HCT116 (cell line): ENCODE results near the gene RGPD8. TPM values are rescaled to one million over a fixed set of nuclear protein-coding genes. Genes with fewer than 3 reads are reported as not detected.

Experiments
- ATAC-seq: fragments of 200-7000 bp; cut with Tn5 transposase; 2 replicates; pipeline ENCODE4 v1.9.1; 2020; ENCODE audit warnings: mild to moderate bottlenecking, moderate library complexity
- BruUV-seq: library from RNA; stranded (reverse); fragments of 400-500 nt; replicated peaks from 2 replicates; lab custom pipeline; 2021; lab: Mats Ljungman, UMichigan
- CTCF ChIA-PET: fragments of 300-600 bp; sonication (Branson Sonifier 250); formaldehyde crosslinking; loops from one replicate; lab custom pipeline; 2021; ENCODE audit warnings: antibody characterized with exemption; lab: Charles Lee
- POLR2A ChIA-PET: fragments of 300-600, 350-600 bp; sonication (Branson Sonifier 250); formaldehyde crosslinking; loops from one replicate; lab custom pipeline; 2021; ENCODE audit warnings: antibody characterized with exemption; lab: Charles Lee
- RAD21 ChIA-PET, 2 experiments: fragments of 300-600 bp; sonication (Branson Sonifier 250); formaldehyde crosslinking; loops; one replicate each; lab custom pipeline; 2023; ENCODE audit warnings: low total read pairs in 2 of 2; ENCODE audit not compliant: uncharacterized antibody in 2 of 2, unreplicated experiment in 2 of 2, low non-redundant PET in 1 of 2; lab: Charles Lee
- DNase-seq: peaks from one replicate; pipeline ENCODE4 v3.0.0-alpha.2; 2010; ENCODE audit warnings: low read depth, low spot score
- H2AFZ ChIP-seq: fragments of 200-600 bp; shearing (Covaris generic), sonication (generic); 2 replicates; pipeline ENCODE4 v1.6.1; 2017; ENCODE audit warnings: low read depth, mixed run types, mixed read lengths, antibody characterized with exemption, low read length; ENCODE audit not compliant: poor library complexity, severe bottlenecking
- H3K27ac ChIP-seq: 2 replicates; pipeline ENCODE4 v1.5.1; 2012; ENCODE audit warnings: low read depth, low read length
- H3K27me3 ChIP-seq: fragments of 200-600 bp; sonication (generic); 2 replicates; pipeline ENCODE4 v1.6.1; 2016; ENCODE audit warnings: mixed run types, low read length, mixed read lengths; ENCODE audit not compliant: insufficient read depth
- H3K36me3 ChIP-seq, 2 experiments: fragments of 200-500 bp in 1 of 2; fragments of 200-600 bp in 1 of 2; sonication (Bioruptor generic) in 1 of 2; sonication (generic) in 1 of 2; 2 replicates each; pipeline versions ENCODE4 v1.5.1 to v1.6.1; 2014 to 2016; ENCODE audit warnings: low read length in 2 of 2, inconsistent platforms in 1 of 2, mixed read lengths in 1 of 2, mixed run types in 1 of 2; ENCODE audit not compliant: insufficient read depth in 2 of 2, control insufficient read depth in 1 of 2
- H3K4me1 ChIP-seq, 2 experiments: fragments of 200-600 bp in 1 of 2; sonication (generic) in 1 of 2; 2 replicates each; pipeline versions ENCODE4 v1.5.1 to v1.6.1; 2012 to 2017; ENCODE audit warnings: low read length in 2 of 2, inconsistent platforms in 1 of 2, mild to moderate bottlenecking in 1 of 2, mixed read lengths in 1 of 2, mixed run types in 1 of 2, moderate library complexity in 1 of 2; ENCODE audit not compliant: insufficient read depth in 2 of 2, control insufficient read depth in 1 of 2
- H3K4me2 ChIP-seq: fragments of 200-600 bp; sonication (generic); 2 replicates; pipeline ENCODE4 v1.6.1; 2017; ENCODE audit warnings: mixed run types, low read length, mixed read lengths
- H3K4me3 ChIP-seq, 2 experiments: fragments of 200-600 bp in 1 of 2; sonication (generic) in 1 of 2; replicated peaks in 1 of 2; 2 replicates each; pipeline ENCODE4 v1.5.1; 2011 to 2016; ENCODE audit warnings: low read length in 2 of 2, control low read depth in 1 of 2, low read depth in 1 of 2, mild to moderate bottlenecking in 1 of 2, mixed read lengths in 1 of 2, mixed run types in 1 of 2
- H3K79me2 ChIP-seq: fragments of 200-600 bp; sonication (generic); 2 replicates; pipeline ENCODE4 v1.6.1; 2017; ENCODE audit warnings: mild to moderate bottlenecking, mixed run types, low read length, moderate library complexity, mixed read lengths; ENCODE audit not compliant: insufficient read depth
- H3K9ac ChIP-seq: fragments of 200-600 bp; sonication (generic); 2 replicates; pipeline ENCODE4 v1.6.1; 2016; ENCODE audit warnings: low read length, mixed read lengths
- H3K9me2 ChIP-seq: fragments of 200-600 bp; sonication (generic), shearing (Covaris generic); 2 replicates; pipeline ENCODE4 v1.6.1; 2017; ENCODE audit warnings: mixed run types, mild to moderate bottlenecking, moderate library complexity; ENCODE audit not compliant: insufficient read depth
- H3K9me3 ChIP-seq, 2 experiments: fragments of 200-500 bp in 1 of 2; fragments of 200-600 bp in 1 of 2; sonication (Bioruptor generic) in 1 of 2; sonication (generic) in 1 of 2; 2 replicates each; pipeline ENCODE4 v1.6.1; 2014 to 2017; ENCODE audit warnings: low read length in 2 of 2, mixed read lengths in 2 of 2, inconsistent platforms in 1 of 2, low read depth in 1 of 2, mild to moderate bottlenecking in 1 of 2, mixed run types in 1 of 2, moderate library complexity in 1 of 2; ENCODE audit not compliant: control insufficient read depth in 1 of 2, insufficient read depth in 1 of 2
- H4K20me1 ChIP-seq: fragments of 200-600 bp; sonication (generic), shearing (Covaris generic); 2 replicates; pipeline ENCODE4 v1.6.1; 2017; ENCODE audit warnings: mixed run types, mild to moderate bottlenecking, moderate library complexity; ENCODE audit not compliant: insufficient read depth
- CEBPB ChIP-seq: IDR thresholded peaks from 2 replicates; pipeline ENCODE4 v1.6.1; 2012; ENCODE audit warnings: low read depth
- EZH2 ChIP-seq: fragments of 200-600 bp; sonication (generic); IDR thresholded peaks from 2 replicates; pipeline ENCODE4 v1.6.1; 2017; ENCODE audit warnings: antibody characterized with exemption, mixed run types
- FOSL1 ChIP-seq: IDR thresholded peaks from 2 replicates; pipeline ENCODE4 v1.6.1; 2012; ENCODE audit warnings: low read depth
- POLR2AphosphoS5 ChIP-seq: IDR thresholded peaks from 2 replicates; pipeline ENCODE4 v1.6.1; 2011; ENCODE audit warnings: mild to moderate bottlenecking, low read depth, low read length, moderate library complexity
- RAD21 ChIP-seq: IDR thresholded peaks from 2 replicates; pipeline ENCODE4 v1.6.1; 2012; ENCODE audit warnings: low read depth, mild to moderate bottlenecking
- SIN3A ChIP-seq: IDR thresholded peaks from 2 replicates; pipeline ENCODE4 v1.6.1; 2012; ENCODE audit warnings: low read depth
- SP1 ChIP-seq: IDR thresholded peaks from 2 replicates; pipeline ENCODE4 v1.6.1; 2012; ENCODE audit warnings: low read depth
- TCF7L2 ChIP-seq: IDR thresholded peaks from 2 replicates; pipeline ENCODE4 v1.7.0; 2011; ENCODE audit warnings: borderline replicate concordance, inconsistent platforms; ENCODE audit not compliant: insufficient read depth, insufficient read length; ENCODE audit errors: extremely low read depth
- intact Hi-C: fragments of 100-400 bp; cut with micrococcal nuclease; formaldehyde crosslinking; loops from 2 replicates; pipeline ENCODE4 v1.10.0; 2022
- total RNA-seq: library from RNA; stranded (reverse); gene quantifications from one replicate; pipeline ENCODE4 v1.2.1, GENCODE V29; 2021; ENCODE audit not compliant: unreplicated experiment
- TF ChIP-seq, protein P1 (sequence below): IDR thresholded peaks from 2 replicates; pipeline ENCODE4 v1.6.1; 2012
- TF ChIP-seq, protein P2 (sequence below): IDR thresholded peaks from 2 replicates; pipeline ENCODE4 v1.6.1; 2012

Gene RGPD8
- total RNA-seq, 1 experiment from 2014 or later, result 11.0 TPM

DNA sequence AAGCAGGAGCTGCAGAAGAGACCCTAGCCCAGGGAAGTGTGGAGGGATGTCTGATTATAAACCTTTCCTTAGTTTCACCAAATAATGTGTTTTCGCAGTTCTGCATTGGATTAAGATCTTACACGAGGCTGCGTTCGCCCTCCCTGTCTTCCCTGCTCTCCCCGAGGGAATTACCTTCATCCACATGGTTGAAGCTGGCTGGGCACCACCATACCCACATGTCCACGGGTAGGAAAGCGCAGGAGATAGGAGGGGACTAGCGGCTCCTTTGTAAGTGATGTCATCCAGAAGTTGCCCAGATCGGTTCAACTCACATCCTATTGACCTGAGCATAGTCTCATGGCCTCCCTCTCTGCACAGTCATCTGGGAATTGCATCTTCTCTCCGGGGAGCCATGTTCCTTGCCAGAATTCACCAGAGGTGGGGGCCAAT lies 49.6 kb upstream of the RGPD8 start:
- Histone ChIP-seq H3K27me3 (no peaks in the 10 kb centered on the region), H3K27ac (peak overlapping the region; percentile 87), H3K9ac (peak overlapping the region; percentile 81), H4K20me1 (no peaks in the 10 kb centered on the region), H2AFZ (no peak overlapping the region), H3K9me3 (no peaks in the 10 kb centered on the region), H3K36me3 (peaks cover 0 to 6% of the 10 kb centered on the region in 2 experiments; a peak in 1 of 4 replicates), H3K4me3 (peak overlapping the region; percentile 83 to 88), H3K4me2 (peak overlapping the region; percentile 85), H3K79me2 (peaks cover 56% of the 10 kb centered on the region), H3K4me1 (peaks cover 15 to 24% of the 10 kb centered on the region in 2 experiments; a peak in 3 of 4 replicates), H3K9me2 (no peaks in the 10 kb centered on the region)
- TF ChIP-seq EZH2 (no peak), FOSL1 (no peak), RAD21 (no peak), POLR2AphosphoS5 (no peak), SP1 (no peak), SIN3A (0 out of 2 replicates have a peak, but pooled peaks have one; percentile 39), CEBPB (no peak), TCF7L2 (peak; percentile 91)
- TF ChIP-seq, protein P1, sequence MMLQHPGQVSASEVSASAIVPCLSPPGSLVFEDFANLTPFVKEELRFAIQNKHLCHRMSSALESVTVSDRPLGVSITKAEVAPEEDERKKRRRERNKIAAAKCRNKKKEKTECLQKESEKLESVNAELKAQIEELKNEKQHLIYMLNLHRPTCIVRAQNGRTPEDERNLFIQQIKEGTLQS, result no peak
- TF ChIP-seq, protein P2, sequence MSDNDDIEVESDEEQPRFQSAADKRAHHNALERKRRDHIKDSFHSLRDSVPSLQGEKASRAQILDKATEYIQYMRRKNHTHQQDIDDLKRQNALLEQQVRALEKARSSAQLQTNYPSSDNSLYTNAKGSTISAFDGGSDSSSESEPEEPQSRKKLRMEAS, result peak; percentile 86
- BruUV-seq, result no TSS peak
- ChIA-PET RAD21 (no interaction called here), CTCF (no interaction called here), POLR2A (interaction anchor here (2.5 kb wide), 1 partner anchor 10 kb away, joined by 8 read pairs; no protein-coding TSS in a partner anchor)
- DNase-seq, result no peak
- intact Hi-C loops, result loop anchor here (5.0 kb wide), 3 partner anchors 59 to 244 kb away; partner anchors contain the start of genes POLR1B and ZC3H8
- peak; percentile 35 for ATAC-seq
